Tibial nerve (tissue), 3 donors: ENCODE measurements around the gene ATP9B.

Experiments
- POLR2A ChIP-seq, 2 donors: fragments of 450-650 bp; IDR thresholded peaks; one replicate each; pipeline ENCODE4 v1.6.1; 2017; ENCODE audit warnings: antibody characterized with exemption in 2 of 2, mild to moderate bottlenecking in 2 of 2, moderate library complexity in 2 of 2
- TF ChIP-seq, protein P1 (sequence below), 5 experiments: fragments of 200-600 bp in 3 of 5; fragments of 450-650 bp in 2 of 5; sonication (generic) in 3 of 5; IDR thresholded peaks; one replicate each; pipeline ENCODE4 v1.5.1; 2016 to 2019; ENCODE audit warnings: antibody characterized with exemption in 5 of 5, mild to moderate bottlenecking in 3 of 5, moderate library complexity in 2 of 5

- TF ChIP-seq, protein P1, sequence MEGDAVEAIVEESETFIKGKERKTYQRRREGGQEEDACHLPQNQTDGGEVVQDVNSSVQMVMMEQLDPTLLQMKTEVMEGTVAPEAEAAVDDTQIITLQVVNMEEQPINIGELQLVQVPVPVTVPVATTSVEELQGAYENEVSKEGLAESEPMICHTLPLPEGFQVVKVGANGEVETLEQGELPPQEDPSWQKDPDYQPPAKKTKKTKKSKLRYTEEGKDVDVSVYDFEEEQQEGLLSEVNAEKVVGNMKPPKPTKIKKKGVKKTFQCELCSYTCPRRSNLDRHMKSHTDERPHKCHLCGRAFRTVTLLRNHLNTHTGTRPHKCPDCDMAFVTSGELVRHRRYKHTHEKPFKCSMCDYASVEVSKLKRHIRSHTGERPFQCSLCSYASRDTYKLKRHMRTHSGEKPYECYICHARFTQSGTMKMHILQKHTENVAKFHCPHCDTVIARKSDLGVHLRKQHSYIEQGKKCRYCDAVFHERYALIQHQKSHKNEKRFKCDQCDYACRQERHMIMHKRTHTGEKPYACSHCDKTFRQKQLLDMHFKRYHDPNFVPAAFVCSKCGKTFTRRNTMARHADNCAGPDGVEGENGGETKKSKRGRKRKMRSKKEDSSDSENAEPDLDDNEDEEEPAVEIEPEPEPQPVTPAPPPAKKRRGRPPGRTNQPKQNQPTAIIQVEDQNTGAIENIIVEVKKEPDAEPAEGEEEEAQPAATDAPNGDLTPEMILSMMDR (IDR thresholded peaks at IDR 0.05) = no peak
- TF ChIP-seq POLR2A (IDR thresholded peaks at IDR 0.05) = no peak
Observed at GRCh38 chr18:79385326-79385707, 316.1 kb downstream of the ATP9B start.
